VCaP (cell line): ENCODE data around the gene CTIF.
A peak's percentile ranks its signal among the peaks of the same experiment; 100 is the strongest.

Source experiments
- H3K27ac ChIP-seq: fragments of 450-650 bp; 2 replicates; pipeline ENCODE4 v1.5.1; 2017
- CTCF ChIP-seq: fragments of 450-650 bp; conservative IDR thresholded peaks from 2 replicates; pipeline ENCODE4 v1.5.1; 2017; ENCODE audit warnings: mild to moderate bottlenecking, moderate library complexity

CTIF gene

GRCh38 chr18:48612511-48612910, 73.7 kb downstream of the CTIF start:
- H3K27ac ChIP-seq: no peak overlapping the region
- TF ChIP-seq CTCF: no peak

- H3K27ac ChIP-seq: no peak overlapping the region
- no peak for TF ChIP-seq CTCF
These were observed 74.1 kb downstream of the CTIF start for GRCh38 chr18:48612917-48613316.

GRCh38 chr18:48613589-48614404, 75.0 kb downstream of the CTIF start:
- H3K27ac ChIP-seq: no peak overlapping the region
- no peak for TF ChIP-seq CTCF

GRCh38 chr18:48615566-48616401, 77.0 kb downstream of the CTIF start:
- peak; percentile 72 for TF ChIP-seq CTCF
- peak overlapping the region; percentile 69 for H3K27ac ChIP-seq

- peak overlapping the region; percentile 69; the same call in 1 of the 2 replicates for H3K27ac ChIP-seq
- TF ChIP-seq CTCF: no peak
These were observed 77.8 kb downstream of the CTIF start for GRCh38 chr18:48616484-48617255.

GRCh38 chr18:48617844-48618497, 79.1 kb downstream of the CTIF start:
- H3K27ac ChIP-seq: no peak overlapping the region
- no peak for TF ChIP-seq CTCF
